K562 (cell line): ENCODE measurements around the gene TREH. TPM values are rescaled to one million over a fixed set of nuclear protein-coding genes. Genes with fewer than 3 reads are reported as not detected.

Source experiments
- ATAC-seq: fragments of 200-7000 bp; cut with Tn5 transposase; 3 replicates; pipeline ENCODE4 v1.9.1; 2020; ENCODE audit warnings: moderate library complexity
- BruUV-seq: library from RNA; stranded (reverse); fragments of 400-500 nt; replicated peaks from 2 replicates; lab custom pipeline; 2021; lab: Mats Ljungman, UMichigan
- CTCF ChIA-PET: fragments of 300-600 bp; formaldehyde crosslinking; extraction: SDS; loops from one replicate; lab custom pipeline; 2021; ENCODE audit warnings: low intra/inter-chr PET ratio; lab: Yijun Ruan, JAX
- POLR2A ChIA-PET: fragments of 300-600, 350-650 bp; sonication (Branson Sonifier 250); formaldehyde crosslinking; extraction: SDS; loops from one replicate; lab custom pipeline; 2021; ENCODE audit warnings: antibody characterized with exemption, inconsistent platforms; lab: Yijun Ruan, JAX
- DNase-seq, 4 experiments: peaks; one replicate each; pipeline versions ENCODE4 v3.0.0 to v3.0.0-alpha.2; 2011 to 2018; ENCODE audit warnings: low spot score in 3 of 4, mixed read lengths in 3 of 4; ENCODE audit errors: extremely low read depth in 1 of 4
- FAIRE-seq: peaks from 2 replicates; lab custom pipeline; 2011; peaks lifted over from hg19 to GRCh38; lab: Jason Lieb, UNC
- H2AFZ ChIP-seq: 2 replicates; pipeline ENCODE4 v1.6.0; 2011; ENCODE audit warnings: low read depth, low read length, control low read depth, inconsistent platforms
- H3K27ac ChIP-seq: fragments of 200-600 bp; 3 replicates; pipeline ENCODE4 v1.8.0; 2011; ENCODE audit warnings: low read depth, mild to moderate bottlenecking, control low read depth, inconsistent platforms, low read length, moderate library complexity, mixed read lengths; ENCODE audit errors: extremely low read depth
- H3K27me3 ChIP-seq, 2 experiments: fragments of 300-600 bp in 1 of 2; 2 replicates in 1 of 2; 3 replicates in 1 of 2; pipeline versions ENCODE4 v1.6.0 to v1.8.0; 2011; ENCODE audit warnings: inconsistent platforms in 2 of 2, low read length in 2 of 2, mild to moderate bottlenecking in 1 of 2, mixed read lengths in 1 of 2, moderate library complexity in 1 of 2; ENCODE audit not compliant: control insufficient read depth in 2 of 2, insufficient read depth in 2 of 2
- H3K36me3 ChIP-seq: fragments of 300-600 bp; 3 replicates; pipeline ENCODE4 v1.8.0; 2011; ENCODE audit warnings: mild to moderate bottlenecking, low read length, inconsistent platforms; ENCODE audit not compliant: control insufficient read depth, insufficient read depth
- H3K4me1 ChIP-seq, 2 experiments: fragments of 200-600 bp in 1 of 2; replicated peaks in 1 of 2; 2 replicates in 1 of 2; 3 replicates in 1 of 2; pipeline versions ENCODE4 v1.5.1 to v1.8.0; 2011; ENCODE audit warnings: inconsistent platforms in 2 of 2, low read length in 2 of 2, mild to moderate bottlenecking in 1 of 2, mixed read lengths in 1 of 2, moderate library complexity in 1 of 2; ENCODE audit not compliant: control insufficient read depth in 2 of 2, insufficient read depth in 2 of 2
- H3K4me2 ChIP-seq: 2 replicates; pipeline ENCODE4 v1.6.1; 2011; ENCODE audit warnings: low read length, control low read depth, inconsistent platforms, mixed read lengths; ENCODE audit not compliant: insufficient read depth
- H3K4me3 ChIP-seq: fragments of 200-600 bp; sonication (generic), shearing (Covaris generic); 2 replicates; pipeline ENCODE4 v1.5.1; 2016; ENCODE audit warnings: control low read depth, inconsistent platforms
- H3K79me2 ChIP-seq: fragments of 200-600 bp; 3 replicates; pipeline ENCODE4 v1.8.0; 2011; ENCODE audit warnings: low read length, inconsistent platforms; ENCODE audit not compliant: control insufficient read depth, insufficient read depth
- H3K9ac ChIP-seq, 2 experiments: 2 replicates each; pipeline versions ENCODE4 v1.6.0 to v1.6.1; 2011; ENCODE audit warnings: low read depth in 2 of 2, low read length in 2 of 2, control low read depth in 1 of 2, inconsistent platforms in 1 of 2, mild to moderate bottlenecking in 1 of 2, mixed read lengths in 1 of 2; ENCODE audit not compliant: insufficient read depth in 1 of 2
- H3K9me1 ChIP-seq: one replicate; pipeline ENCODE4 v1.6.0; 2011; ENCODE audit warnings: inconsistent platforms, mild to moderate bottlenecking, low read length, moderate library complexity; ENCODE audit not compliant: control insufficient read depth, insufficient read depth
- H3K9me3 ChIP-seq: replicated peaks from 2 replicates; pipeline ENCODE4 v1.5.1; 2011; ENCODE audit warnings: low read depth, low read length, inconsistent platforms; ENCODE audit not compliant: control insufficient read depth, insufficient read depth
- H4K20me1 ChIP-seq: replicated peaks from 2 replicates; pipeline ENCODE4 v1.6.1; 2011; ENCODE audit warnings: low read length, inconsistent platforms, mixed read lengths; ENCODE audit not compliant: control insufficient read depth, insufficient read depth
- KLF1 ChIP-seq: fragments of 450-650 bp; IDR thresholded peaks from 2 replicates; pipeline ENCODE4 v1.6.1; 2016; ENCODE audit warnings: missing genetic modification characterization, missing compliant biosample characterization
- RFX5 ChIP-seq: IDR thresholded peaks from 2 replicates; pipeline ENCODE4 v1.6.1; 2011; ENCODE audit warnings: low read depth, mild to moderate bottlenecking, improper control_type of control experiment, low read length
- SUPT5H ChIP-seq: fragments of 450-650 bp; IDR thresholded peaks from 2 replicates; pipeline ENCODE4 v1.6.1; 2016
- WGBS: fragments of 100-300 bp; shearing (Covaris generic); methylation state at CpG from one replicate; pipeline ENCODE4 v1.1.6; 2016; ENCODE audit warnings: low coverage, mixed read lengths; ENCODE audit not compliant: insufficient coverage; ENCODE audit errors: missing lambda C conversion rate; 5-methylcytosine and 5-hydroxymethylcytosine counted together
- in situ Hi-C: fragments of 300-500 bp; cut with MboI; formaldehyde crosslinking; loops from 4 replicates; pipeline ENCODE4 v1.15.0; 2018; ENCODE audit warnings: inconsistent platforms, mixed read lengths
- intact Hi-C: fragments of 100-400 bp; cut with micrococcal nuclease; formaldehyde crosslinking; loops from 2 replicates; pipeline ENCODE4 v1.14.2; 2022
- polyA plus RNA-seq, 8 experiments: library from polyadenylated mRNA; depleted of rRNA in 4 of 8; stranded (reverse) in 5 of 8; unstranded in 3 of 8; fragments of >200 nt; fragmentation: Nextera tagmentation in 2 of 8; fragmentation: Illumina TruSeq in 1 of 8; extraction: Ambion mirVana in 2 of 8; extraction: Trizol in 1 of 8; gene quantifications; 2 replicates each; pipeline versions ENCODE4 v1.2.1 to v1.2.3, GENCODE V29; 2011 to 2014; ENCODE audit warnings: inconsistent platforms in 1 of 8, missing spikeins in 1 of 8
- total RNA-seq, 7 experiments: library from RNA; depleted of rRNA in 6 of 7; stranded (reverse); fragments of >200 nt in 6 of 7; fragmentation: Illumina TruSeq in 2 of 7; extraction: Trizol in 2 of 7; gene quantifications; 2 replicates each; pipeline versions ENCODE4 v1.2.1 to v1.2.3, GENCODE V29; 2011 to 2021; ENCODE audit warnings: low replicate concordance in 1 of 7
- TF ChIP-seq, protein P1 (sequence below): IDR thresholded peaks from 3 replicates; pipeline ENCODE4 v1.6.1; 2011; ENCODE audit warnings: borderline replicate concordance, mild to moderate bottlenecking; ENCODE audit not compliant: insufficient read length, insufficient read depth
- TF ChIP-seq, protein P2 (sequence below): fragments of 250-450 bp; sonication (Bioruptor Pico); IDR thresholded peaks from 2 replicates; pipeline ENCODE4 v1.8.0; 2021; ENCODE audit warnings: mild to moderate bottlenecking, moderate library complexity

Gene TREH
- total and polyA plus RNA-seq, 9 of the 15 experiments (the other 6 are each of a cell fraction or from before 2014, with no cell fraction given) = 0.09 to 0.20 (median 0.11) TPM; not detected in 6

GRCh38 chr11:118657709-118658428 lies 21.6 kb downstream of the TREH start:
- in situ Hi-C loops = no loop called here
- TSS peak; percentile 32 for BruUV-seq

More at GRCh38 chr11:118657709-118658428, 21.6 kb downstream of the TREH start:
- DNase-seq = no peak
- no peaks in the 10 kb centered on the region for H3K9me3 ChIP-seq
- peaks cover 5% of the 10 kb centered on the region; the same call in 2 of the 3 replicates for H3K36me3 ChIP-seq
- H2AFZ ChIP-seq = no peak overlapping the region
- CTCF ChIA-PET = interaction anchor here (0.6 to 4.4 kb wide), 3 partner anchors 63 to 839 kb away, joined by 3 to 40 read pairs (median 14); partner anchors contain the start of gene UPK2
- no peak overlapping the region for H3K4me2 ChIP-seq
- no peak overlapping the region for H3K27ac ChIP-seq
- H3K4me3 ChIP-seq = no peak overlapping the region
- intact Hi-C loops = loop anchor here (2.0 to 10.0 kb wide), 3 partner anchors 15 to 297 kb away; partner anchors contain the start of gene UPK2
- no peaks in the 10 kb centered on the region for H4K20me1 ChIP-seq
- H3K9ac ChIP-seq = peak overlapping the region in 1 of 2 experiments; percentile 8; a peak in 1 of 4 replicates
- ATAC-seq = no peak
- peaks cover 9% of the 10 kb centered on the region for H3K9me1 ChIP-seq
- H3K27me3 ChIP-seq = no peaks in the 10 kb centered on the region
- TF ChIP-seq SUPT5H = 0 out of 2 replicates have a peak, but pooled peaks have one; percentile 26
- TF ChIP-seq, protein P1, sequence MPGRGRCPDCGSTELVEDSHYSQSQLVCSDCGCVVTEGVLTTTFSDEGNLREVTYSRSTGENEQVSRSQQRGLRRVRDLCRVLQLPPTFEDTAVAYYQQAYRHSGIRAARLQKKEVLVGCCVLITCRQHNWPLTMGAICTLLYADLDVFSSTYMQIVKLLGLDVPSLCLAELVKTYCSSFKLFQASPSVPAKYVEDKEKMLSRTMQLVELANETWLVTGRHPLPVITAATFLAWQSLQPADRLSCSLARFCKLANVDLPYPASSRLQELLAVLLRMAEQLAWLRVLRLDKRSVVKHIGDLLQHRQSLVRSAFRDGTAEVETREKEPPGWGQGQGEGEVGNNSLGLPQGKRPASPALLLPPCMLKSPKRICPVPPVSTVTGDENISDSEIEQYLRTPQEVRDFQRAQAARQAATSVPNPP = no peak
- no peak for TF ChIP-seq RFX5
- TF ChIP-seq, protein P2, sequence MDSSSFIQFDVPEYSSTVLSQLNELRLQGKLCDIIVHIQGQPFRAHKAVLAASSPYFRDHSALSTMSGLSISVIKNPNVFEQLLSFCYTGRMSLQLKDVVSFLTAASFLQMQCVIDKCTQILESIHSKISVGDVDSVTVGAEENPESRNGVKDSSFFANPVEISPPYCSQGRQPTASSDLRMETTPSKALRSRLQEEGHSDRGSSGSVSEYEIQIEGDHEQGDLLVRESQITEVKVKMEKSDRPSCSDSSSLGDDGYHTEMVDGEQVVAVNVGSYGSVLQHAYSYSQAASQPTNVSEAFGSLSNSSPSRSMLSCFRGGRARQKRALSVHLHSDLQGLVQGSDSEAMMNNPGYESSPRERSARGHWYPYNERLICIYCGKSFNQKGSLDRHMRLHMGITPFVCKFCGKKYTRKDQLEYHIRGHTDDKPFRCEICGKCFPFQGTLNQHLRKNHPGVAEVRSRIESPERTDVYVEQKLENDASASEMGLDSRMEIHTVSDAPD (CRISPR knock-in tag) = no peak
- TF ChIP-seq KLF1 = no peak
- TF ChIP-seq, all 486 proteins: peak for 1
- POLR2A ChIA-PET = interaction anchor here (0.6 to 1.3 kb wide), 5 partner anchors 11 to 49 kb away, joined by 3 to 4 read pairs (median 3); no protein-coding TSS in a partner anchor
- H3K79me2 ChIP-seq = no peaks in the 10 kb centered on the region
- WGBS = 72% methylated on average over 13 of the region's 16 CpGs
- no peak for FAIRE-seq
- H3K4me1 ChIP-seq = peaks cover 0 to 32% of the 10 kb centered on the region in 2 experiments; a peak in 2 of 5 replicates
